Chondrocyte (in vitro differentiated cells): ENCODE measurements around the gene COL8A1. TPM values are rescaled to one million over a fixed set of nuclear protein-coding genes. Genes with fewer than 3 reads are reported as not detected.

ENCODE experiments used
- DNase-seq: peaks from one replicate; pipeline ENCODE4 v3.0.0; 2021; ENCODE audit warnings: mixed read lengths, low spot score
- H3K27ac Mint-ChIP-seq: one replicate; pipeline ENCODE4 v1.8.0; 2021; ENCODE audit warnings: mild to moderate bottlenecking, moderate library complexity, mixed read lengths; ENCODE audit not compliant: unreplicated experiment
- H3K27me3 Mint-ChIP-seq: 2 replicates; pipeline ENCODE4 v1.8.0; 2021; ENCODE audit warnings: low read depth, mixed read lengths
- H3K36me3 Mint-ChIP-seq: 2 replicates; pipeline ENCODE4 v1.8.0; 2021; ENCODE audit warnings: low read depth, mixed read lengths
- H3K4me1 Mint-ChIP-seq: 2 replicates; pipeline ENCODE4 v1.8.0; 2021; ENCODE audit warnings: low read depth, mild to moderate bottlenecking, mixed read lengths
- H3K4me3 Mint-ChIP-seq: one replicate; pipeline ENCODE4 v1.8.0; 2021; ENCODE audit warnings: mild to moderate bottlenecking, moderate library complexity, mixed read lengths; ENCODE audit not compliant: unreplicated experiment
- H3K9me3 Mint-ChIP-seq: 2 replicates; pipeline ENCODE4 v1.8.0; 2021; ENCODE audit warnings: low read depth, mixed read lengths
- CTCF ChIP-seq: fragments of 200-600 bp; sonication (generic); IDR thresholded peaks from 2 replicates; pipeline ENCODE4 v1.5.0; 2021; ENCODE audit warnings: antibody characterized with exemption, mild to moderate bottlenecking, moderate library complexity
- total RNA-seq: library from RNA; stranded (reverse); gene quantifications from 3 replicates; pipeline ENCODE4 v1.2.1, GENCODE V29; 2021

The COL8A1 gene
- total RNA-seq, 1 donor from 2014 or later, result 2,343 TPM

- Mint-ChIP-seq H3K9me3 (no peaks in the 10 kb centered on the region), H3K4me1 (peaks cover 55% of the 10 kb centered on the region), H3K4me3 (peak overlapping the region; percentile 92), H3K27me3 (no peaks in the 10 kb centered on the region), H3K36me3 (peaks cover 58% of the 10 kb centered on the region), H3K27ac (peak overlapping the region; percentile 98)
- no peak for DNase-seq
- TF ChIP-seq CTCF, result no peak
Observed at GRCh38 chr3:99639579-99639978, 1.2 kb downstream of the COL8A1 start.

DNA sequence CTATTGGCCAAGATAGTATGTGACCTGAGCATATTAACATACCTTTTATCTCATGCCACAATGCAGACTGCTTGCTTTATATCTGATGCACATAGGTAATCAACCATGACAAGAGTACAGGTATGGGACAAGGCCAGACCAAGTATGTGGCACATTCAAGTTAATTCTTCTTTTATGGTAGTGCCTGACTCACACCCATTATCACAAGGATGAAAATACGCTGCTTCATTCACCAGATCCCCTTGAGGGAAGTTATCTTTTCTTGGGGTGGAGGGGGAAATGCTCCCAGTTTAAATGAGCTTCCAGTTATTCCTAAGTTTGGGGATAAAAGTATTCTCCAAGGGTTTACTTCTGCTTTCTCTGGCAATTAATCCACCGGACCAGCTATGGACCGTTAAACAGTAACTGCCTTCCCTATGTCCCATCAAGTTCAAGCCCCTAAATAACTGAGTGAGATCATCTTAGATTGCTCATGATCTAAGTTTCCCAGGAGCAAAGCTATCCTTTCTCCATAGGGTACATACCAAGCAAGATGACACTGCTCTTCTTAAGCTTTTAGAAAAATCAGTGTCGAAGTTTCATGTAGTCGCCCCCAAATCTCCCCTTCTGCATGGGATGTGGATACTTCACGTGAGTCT lies 1.9 kb downstream of the COL8A1 start:
- peaks cover 65% of the 10 kb centered on the region for H3K36me3 Mint-ChIP-seq
- peaks cover 55% of the 10 kb centered on the region for H3K4me1 Mint-ChIP-seq
- peak overlapping the region; percentile 92 for H3K4me3 Mint-ChIP-seq

GRCh38 chr3:99641480-99641879 lies 3.1 kb downstream of the COL8A1 start:
- H3K9me3 Mint-ChIP-seq, result no peaks in the 10 kb centered on the region
- peak overlapping the region; percentile 92 for H3K4me3 Mint-ChIP-seq
- H3K27me3 Mint-ChIP-seq, result no peaks in the 10 kb centered on the region
- no peak for TF ChIP-seq CTCF
- H3K36me3 Mint-ChIP-seq, result peaks cover 65% of the 10 kb centered on the region
- DNase-seq, result no peak
- H3K27ac Mint-ChIP-seq, result peak overlapping the region; percentile 98
- peaks cover 56% of the 10 kb centered on the region for H3K4me1 Mint-ChIP-seq

More for the DNA sequence above, 1.9 kb downstream of the COL8A1 start:
- Mint-ChIP-seq H3K27ac (peak overlapping the region; percentile 98), H3K9me3 (no peaks in the 10 kb centered on the region), H3K27me3 (no peaks in the 10 kb centered on the region)
- no peak for TF ChIP-seq CTCF
- DNase-seq, result no peak

DNA sequence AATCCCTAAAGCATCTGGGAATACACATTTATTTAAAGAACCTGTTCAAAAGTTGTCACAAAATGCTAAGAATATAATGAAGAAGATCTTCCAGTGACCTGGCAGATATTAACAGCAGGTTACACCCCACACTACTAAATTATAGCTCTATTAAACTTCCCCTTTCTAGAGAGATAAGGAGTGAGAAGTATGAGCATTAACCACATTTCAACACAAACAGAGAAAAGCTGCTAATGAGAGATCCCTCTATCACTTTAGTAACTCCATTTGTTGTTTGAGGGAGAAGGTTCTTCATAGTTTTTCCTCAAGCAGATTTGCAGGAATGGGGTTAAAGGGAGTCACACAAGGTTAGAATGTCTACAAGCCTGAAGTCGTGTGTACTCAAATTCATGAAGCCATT lies 3.6 kb downstream of the COL8A1 start:
- peaks cover 56% of the 10 kb centered on the region for H3K4me1 Mint-ChIP-seq
- H3K27ac Mint-ChIP-seq, result peak overlapping the region; percentile 98
- no peaks in the 10 kb centered on the region for H3K9me3 Mint-ChIP-seq
- TF ChIP-seq CTCF, result no peak
- H3K4me3 Mint-ChIP-seq, result peak overlapping the region; percentile 92
- peaks cover 65% of the 10 kb centered on the region for H3K36me3 Mint-ChIP-seq
- no peak for DNase-seq
- no peaks in the 10 kb centered on the region for H3K27me3 Mint-ChIP-seq

DNA sequence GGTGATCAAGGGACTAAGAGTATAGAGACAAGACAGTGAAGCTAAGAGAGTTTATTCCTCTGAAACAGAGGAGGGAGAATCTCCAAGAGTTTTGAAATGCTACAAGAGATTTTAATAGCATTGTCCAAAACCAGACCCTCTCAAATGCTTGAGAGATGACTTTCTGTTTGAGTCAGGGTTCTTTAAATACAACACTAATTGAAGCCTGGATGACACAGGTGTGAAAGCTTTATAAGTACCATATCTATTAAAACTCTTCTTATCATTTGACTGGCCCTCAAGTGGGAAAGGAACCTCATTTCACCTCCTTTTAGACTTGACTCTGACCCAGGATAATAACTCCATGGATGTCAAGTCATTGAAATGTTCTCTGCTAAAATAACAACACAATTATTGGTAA lies 5.6 kb downstream of the COL8A1 start:
- no peak for TF ChIP-seq CTCF
- H3K9me3 Mint-ChIP-seq, result no peaks in the 10 kb centered on the region
- peaks cover 75% of the 10 kb centered on the region for H3K4me1 Mint-ChIP-seq
- H3K36me3 Mint-ChIP-seq, result peaks cover 73% of the 10 kb centered on the region
- no peak for DNase-seq
- H3K27me3 Mint-ChIP-seq, result no peaks in the 10 kb centered on the region
- peak overlapping the region; percentile 98 for H3K27ac Mint-ChIP-seq
- peak overlapping the region; percentile 92 for H3K4me3 Mint-ChIP-seq
